ENCODE results near the gene TAS1R1.

DNA sequence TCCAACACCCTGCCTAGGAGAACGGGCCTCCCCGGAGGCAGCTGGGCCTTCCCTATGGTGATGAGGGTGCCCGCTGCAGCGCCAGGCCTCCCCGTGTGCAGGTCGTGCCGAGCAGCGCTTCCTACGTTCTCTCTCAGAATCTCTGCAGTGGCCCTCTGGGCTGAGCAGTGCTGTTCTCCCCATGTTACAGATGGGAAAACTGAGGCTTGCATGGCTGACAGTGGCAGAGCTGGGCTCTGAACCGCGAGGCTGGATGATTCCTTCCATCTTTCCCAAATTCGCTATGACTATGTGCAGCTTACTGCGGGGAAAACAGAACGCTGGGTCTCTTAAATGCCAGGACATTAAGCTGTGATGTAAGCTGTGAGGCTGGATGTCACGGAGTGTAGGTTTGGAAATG lies 38.7 kb downstream of the TAS1R1 start:
- TF ChIP-seq, protein P1, sequence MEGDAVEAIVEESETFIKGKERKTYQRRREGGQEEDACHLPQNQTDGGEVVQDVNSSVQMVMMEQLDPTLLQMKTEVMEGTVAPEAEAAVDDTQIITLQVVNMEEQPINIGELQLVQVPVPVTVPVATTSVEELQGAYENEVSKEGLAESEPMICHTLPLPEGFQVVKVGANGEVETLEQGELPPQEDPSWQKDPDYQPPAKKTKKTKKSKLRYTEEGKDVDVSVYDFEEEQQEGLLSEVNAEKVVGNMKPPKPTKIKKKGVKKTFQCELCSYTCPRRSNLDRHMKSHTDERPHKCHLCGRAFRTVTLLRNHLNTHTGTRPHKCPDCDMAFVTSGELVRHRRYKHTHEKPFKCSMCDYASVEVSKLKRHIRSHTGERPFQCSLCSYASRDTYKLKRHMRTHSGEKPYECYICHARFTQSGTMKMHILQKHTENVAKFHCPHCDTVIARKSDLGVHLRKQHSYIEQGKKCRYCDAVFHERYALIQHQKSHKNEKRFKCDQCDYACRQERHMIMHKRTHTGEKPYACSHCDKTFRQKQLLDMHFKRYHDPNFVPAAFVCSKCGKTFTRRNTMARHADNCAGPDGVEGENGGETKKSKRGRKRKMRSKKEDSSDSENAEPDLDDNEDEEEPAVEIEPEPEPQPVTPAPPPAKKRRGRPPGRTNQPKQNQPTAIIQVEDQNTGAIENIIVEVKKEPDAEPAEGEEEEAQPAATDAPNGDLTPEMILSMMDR (IDR thresholded peaks at IDR 0.05; ENCODE audit: low read depth, low read length): no peak
- TF ChIP-seq POLR2A (IDR thresholded peaks at IDR 0.05; ENCODE audit: extremely low read depth, insufficient read length): no peak

Data from NB4 (cell line).